HL-60 (cell line): ENCODE measurements around the gene CEPT1.

Experiments used
- DNase-seq, 2 experiments: peaks; one replicate each; pipeline ENCODE4 v3.0.0-alpha.2; 2010 to 2020; ENCODE audit warnings: low read depth in 1 of 2, low spot score in 1 of 2
- H3K27ac ChIP-seq: fragments of 250-450 bp; sonication (Bioruptor Pico); replicated peaks from 2 replicates; pipeline ENCODE4 v1.5.1; 2020; ENCODE audit warnings: mild to moderate bottlenecking, moderate library complexity
- H3K27me3 ChIP-seq: fragments of 250-450 bp; sonication (Bioruptor Pico); 2 replicates; pipeline ENCODE4 v1.5.1; 2021; ENCODE audit warnings: mild to moderate bottlenecking, moderate library complexity; ENCODE audit not compliant: insufficient read depth, poor library complexity, severe bottlenecking
- H3K4me3 ChIP-seq: replicated peaks from 2 replicates; pipeline ENCODE4 v1.5.1; 2011; ENCODE audit warnings: mild to moderate bottlenecking, control low read depth, low read length; ENCODE audit not compliant: insufficient read depth
- GABPA ChIP-seq: IDR thresholded peaks from 2 replicates; pipeline ENCODE4 v1.6.1; 2012; ENCODE audit warnings: low read depth
- POLR2AphosphoS5 ChIP-seq: IDR thresholded peaks from 2 replicates; pipeline ENCODE4 v1.6.1; 2012; ENCODE audit warnings: low read depth
- SPI1 ChIP-seq: IDR thresholded peaks from 2 replicates; pipeline ENCODE4 v1.6.1; 2012; ENCODE audit warnings: low read depth, mild to moderate bottlenecking, borderline replicate concordance
- TF ChIP-seq, protein P1 (sequence below): IDR thresholded peaks from one replicate; pipeline ENCODE4 v1.5.1; 2011; ENCODE audit warnings: low read length, control low read depth, inconsistent platforms; ENCODE audit not compliant: insufficient read depth
- TF ChIP-seq, protein P2 (sequence below): IDR thresholded peaks from 2 replicates; pipeline ENCODE4 v1.6.1; 2012; ENCODE audit warnings: low read depth; ENCODE audit not compliant: insufficient replicate concordance

Gene CEPT1

DNA sequence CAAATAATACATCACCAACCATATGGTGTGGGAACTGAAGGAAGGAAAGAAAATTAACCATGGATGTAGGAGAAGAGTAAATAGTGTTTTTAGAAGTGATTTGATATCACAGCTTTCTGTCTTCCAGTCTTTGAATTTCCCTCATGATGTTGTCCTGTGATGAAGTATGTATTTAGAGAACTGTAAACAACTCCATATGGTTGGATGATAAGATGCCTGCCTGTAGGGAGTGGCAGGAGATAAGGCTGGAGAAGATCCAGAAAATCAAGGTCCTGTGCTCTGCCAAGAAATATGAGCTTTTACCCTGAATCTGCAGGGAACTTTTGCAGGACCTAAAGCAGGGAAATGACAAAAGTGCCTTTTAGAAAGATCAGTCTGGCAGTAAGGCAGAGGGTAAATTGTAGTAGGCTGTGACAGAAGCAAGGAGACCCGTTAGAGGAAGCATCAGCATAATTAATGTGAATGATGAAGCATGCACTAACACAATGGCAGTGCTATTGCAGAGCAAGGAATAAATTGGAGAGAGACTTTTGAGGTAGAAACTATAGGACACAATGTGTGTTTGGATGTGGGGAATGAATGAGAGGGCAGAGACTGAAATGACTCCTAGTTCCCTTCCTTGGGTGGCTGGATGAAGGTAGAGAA, 21.9 kb downstream of the CEPT1 start:
- no peak for DNase-seq
- H3K27me3 ChIP-seq: no peaks in the 10 kb centered on the region
- H3K27ac ChIP-seq: no peak overlapping the region
- H3K4me3 ChIP-seq: no peak overlapping the region
- TF ChIP-seq POLR2AphosphoS5 (no peak), GABPA (no peak), SPI1 (no peak)
- TF ChIP-seq, protein P1, sequence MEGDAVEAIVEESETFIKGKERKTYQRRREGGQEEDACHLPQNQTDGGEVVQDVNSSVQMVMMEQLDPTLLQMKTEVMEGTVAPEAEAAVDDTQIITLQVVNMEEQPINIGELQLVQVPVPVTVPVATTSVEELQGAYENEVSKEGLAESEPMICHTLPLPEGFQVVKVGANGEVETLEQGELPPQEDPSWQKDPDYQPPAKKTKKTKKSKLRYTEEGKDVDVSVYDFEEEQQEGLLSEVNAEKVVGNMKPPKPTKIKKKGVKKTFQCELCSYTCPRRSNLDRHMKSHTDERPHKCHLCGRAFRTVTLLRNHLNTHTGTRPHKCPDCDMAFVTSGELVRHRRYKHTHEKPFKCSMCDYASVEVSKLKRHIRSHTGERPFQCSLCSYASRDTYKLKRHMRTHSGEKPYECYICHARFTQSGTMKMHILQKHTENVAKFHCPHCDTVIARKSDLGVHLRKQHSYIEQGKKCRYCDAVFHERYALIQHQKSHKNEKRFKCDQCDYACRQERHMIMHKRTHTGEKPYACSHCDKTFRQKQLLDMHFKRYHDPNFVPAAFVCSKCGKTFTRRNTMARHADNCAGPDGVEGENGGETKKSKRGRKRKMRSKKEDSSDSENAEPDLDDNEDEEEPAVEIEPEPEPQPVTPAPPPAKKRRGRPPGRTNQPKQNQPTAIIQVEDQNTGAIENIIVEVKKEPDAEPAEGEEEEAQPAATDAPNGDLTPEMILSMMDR: no peak
- TF ChIP-seq, protein P2, sequence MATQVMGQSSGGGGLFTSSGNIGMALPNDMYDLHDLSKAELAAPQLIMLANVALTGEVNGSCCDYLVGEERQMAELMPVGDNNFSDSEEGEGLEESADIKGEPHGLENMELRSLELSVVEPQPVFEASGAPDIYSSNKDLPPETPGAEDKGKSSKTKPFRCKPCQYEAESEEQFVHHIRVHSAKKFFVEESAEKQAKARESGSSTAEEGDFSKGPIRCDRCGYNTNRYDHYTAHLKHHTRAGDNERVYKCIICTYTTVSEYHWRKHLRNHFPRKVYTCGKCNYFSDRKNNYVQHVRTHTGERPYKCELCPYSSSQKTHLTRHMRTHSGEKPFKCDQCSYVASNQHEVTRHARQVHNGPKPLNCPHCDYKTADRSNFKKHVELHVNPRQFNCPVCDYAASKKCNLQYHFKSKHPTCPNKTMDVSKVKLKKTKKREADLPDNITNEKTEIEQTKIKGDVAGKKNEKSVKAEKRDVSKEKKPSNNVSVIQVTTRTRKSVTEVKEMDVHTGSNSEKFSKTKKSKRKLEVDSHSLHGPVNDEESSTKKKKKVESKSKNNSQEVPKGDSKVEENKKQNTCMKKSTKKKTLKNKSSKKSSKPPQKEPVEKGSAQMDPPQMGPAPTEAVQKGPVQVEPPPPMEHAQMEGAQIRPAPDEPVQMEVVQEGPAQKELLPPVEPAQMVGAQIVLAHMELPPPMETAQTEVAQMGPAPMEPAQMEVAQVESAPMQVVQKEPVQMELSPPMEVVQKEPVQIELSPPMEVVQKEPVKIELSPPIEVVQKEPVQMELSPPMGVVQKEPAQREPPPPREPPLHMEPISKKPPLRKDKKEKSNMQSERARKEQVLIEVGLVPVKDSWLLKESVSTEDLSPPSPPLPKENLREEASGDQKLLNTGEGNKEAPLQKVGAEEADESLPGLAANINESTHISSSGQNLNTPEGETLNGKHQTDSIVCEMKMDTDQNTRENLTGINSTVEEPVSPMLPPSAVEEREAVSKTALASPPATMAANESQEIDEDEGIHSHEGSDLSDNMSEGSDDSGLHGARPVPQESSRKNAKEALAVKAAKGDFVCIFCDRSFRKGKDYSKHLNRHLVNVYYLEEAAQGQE: no peak

GRCh38 chr1:111162488-111162880, 22.5 kb downstream of the CEPT1 start:
- no peak overlapping the region for H3K4me3 ChIP-seq
- TF ChIP-seq, protein P2: no peak
- no peak for TF ChIP-seq SPI1
- TF ChIP-seq POLR2AphosphoS5: no peak
- TF ChIP-seq, protein P1: no peak
- TF ChIP-seq GABPA: no peak
- DNase-seq: no peak
- H3K27ac ChIP-seq: no peak overlapping the region
- no peaks in the 10 kb centered on the region for H3K27me3 ChIP-seq

GRCh38 chr1:111163363-111163762, 23.3 kb downstream of the CEPT1 start:
- no peak for DNase-seq
- no peaks in the 10 kb centered on the region for H3K27me3 ChIP-seq
- no peak for TF ChIP-seq SPI1
- TF ChIP-seq, protein P1: no peak
- TF ChIP-seq, protein P2: no peak
- TF ChIP-seq GABPA: no peak
- no peak for TF ChIP-seq POLR2AphosphoS5
- H3K27ac ChIP-seq: no peak overlapping the region
- H3K4me3 ChIP-seq: no peak overlapping the region
